HG02798 (cell line): ENCODE measurements around the gene WNT7B.

Experiments used
- ATAC-seq: cut with Tn5 transposase; IDR thresholded peaks from one replicate; pipeline ENCODE4 v1.9.1; 2021; ENCODE audit warnings: mild to moderate bottlenecking; ENCODE audit not compliant: unreplicated experiment, poor library complexity

WNT7B gene

DNA sequence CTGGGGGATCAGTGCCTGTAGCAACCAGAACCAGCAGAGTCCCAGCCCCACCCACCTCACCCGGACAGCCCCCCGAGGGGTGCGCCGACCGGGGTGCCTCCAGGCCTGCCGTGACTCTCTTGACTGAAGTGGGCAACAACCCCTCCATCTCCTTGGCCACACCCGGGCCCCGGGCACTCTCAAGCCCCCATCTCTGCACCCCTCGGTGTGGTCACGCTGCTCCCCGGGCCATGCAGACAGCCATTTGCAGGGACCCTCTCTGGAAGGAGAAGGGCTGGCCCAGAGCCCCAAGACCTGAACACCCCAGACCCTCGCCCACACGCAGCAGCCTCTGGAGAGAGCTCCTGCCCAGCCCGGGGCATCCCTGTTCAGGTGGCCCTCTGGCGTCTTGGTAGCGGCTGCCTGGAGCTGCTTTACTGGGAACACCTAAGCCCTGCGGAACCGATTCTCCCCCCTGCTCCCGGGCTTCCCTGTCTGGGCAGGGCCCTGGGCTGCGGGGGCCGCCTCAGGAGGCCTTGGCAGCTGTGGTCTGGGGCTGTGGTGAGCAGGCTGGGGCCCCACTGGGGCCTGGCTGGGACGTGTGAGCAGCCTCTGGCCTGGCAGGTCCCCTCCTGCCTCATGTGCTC lies 84.9 kb downstream of the WNT7B start:
- ATAC-seq, result no peak

DNA sequence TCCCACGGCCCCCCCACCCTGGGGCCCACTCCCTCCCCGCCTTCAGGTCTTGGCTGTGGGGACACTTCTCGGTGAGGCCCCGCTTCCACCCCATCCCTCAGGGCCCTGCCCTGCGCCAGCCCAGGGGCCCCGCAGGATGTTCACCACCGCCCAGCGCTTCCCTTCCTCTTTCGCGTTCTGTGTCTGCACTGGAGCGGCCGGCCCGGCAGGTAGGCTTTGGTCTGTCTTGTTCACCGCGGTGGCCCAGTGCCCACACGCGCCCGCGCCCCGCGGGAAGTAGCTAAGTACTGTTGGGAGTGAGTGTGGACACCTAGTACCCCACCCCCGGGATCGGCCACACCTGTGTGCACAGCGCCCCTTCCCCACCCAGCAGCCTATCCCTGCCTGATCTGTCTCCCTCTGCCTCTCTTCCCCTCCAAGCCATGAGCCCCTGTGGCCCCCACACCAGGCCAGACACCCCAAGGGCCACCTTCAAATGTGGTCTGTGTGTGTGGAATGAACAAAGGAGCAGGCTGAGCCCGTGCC lies 85.4 kb downstream of the WNT7B start:
- ATAC-seq, result no peak

GRCh38 chr22:45891021-45891421 lies 85.9 kb downstream of the WNT7B start:
- ATAC-seq, result no peak

- ATAC-seq, result no peak
These were observed 86.7 kb downstream of the WNT7B start for GRCh38 chr22:45890351-45890635.

- no peak for ATAC-seq
These were observed 87.2 kb downstream of the WNT7B start for GRCh38 chr22:45889539-45890350.

DNA sequence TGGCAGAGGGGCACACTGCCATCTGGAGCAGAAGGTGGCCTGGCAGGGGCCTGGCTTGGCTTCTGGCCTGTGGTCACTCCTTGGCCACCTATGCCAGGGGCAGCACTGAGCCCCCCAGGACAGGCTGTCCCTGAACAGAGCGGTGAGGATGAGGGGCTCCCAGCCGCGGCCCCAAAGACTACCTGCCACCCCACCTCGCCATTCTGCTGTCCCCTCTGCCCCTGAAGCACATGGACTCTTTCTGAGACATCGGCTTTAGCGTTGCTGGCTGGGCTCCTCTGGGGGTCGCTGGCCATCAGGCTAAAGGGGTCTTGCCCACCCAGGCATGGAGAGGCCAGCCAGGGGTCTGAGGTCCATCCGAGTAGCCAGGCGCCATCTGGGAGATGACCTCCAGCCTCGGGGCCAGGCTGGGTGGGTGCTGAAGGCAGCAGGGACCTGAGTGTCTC lies 87.8 kb downstream of the WNT7B start:
- no peak for ATAC-seq

- no peak for ATAC-seq
These were observed 88.5 kb downstream of the WNT7B start for GRCh38 chr22:45888221-45889092.

DNA sequence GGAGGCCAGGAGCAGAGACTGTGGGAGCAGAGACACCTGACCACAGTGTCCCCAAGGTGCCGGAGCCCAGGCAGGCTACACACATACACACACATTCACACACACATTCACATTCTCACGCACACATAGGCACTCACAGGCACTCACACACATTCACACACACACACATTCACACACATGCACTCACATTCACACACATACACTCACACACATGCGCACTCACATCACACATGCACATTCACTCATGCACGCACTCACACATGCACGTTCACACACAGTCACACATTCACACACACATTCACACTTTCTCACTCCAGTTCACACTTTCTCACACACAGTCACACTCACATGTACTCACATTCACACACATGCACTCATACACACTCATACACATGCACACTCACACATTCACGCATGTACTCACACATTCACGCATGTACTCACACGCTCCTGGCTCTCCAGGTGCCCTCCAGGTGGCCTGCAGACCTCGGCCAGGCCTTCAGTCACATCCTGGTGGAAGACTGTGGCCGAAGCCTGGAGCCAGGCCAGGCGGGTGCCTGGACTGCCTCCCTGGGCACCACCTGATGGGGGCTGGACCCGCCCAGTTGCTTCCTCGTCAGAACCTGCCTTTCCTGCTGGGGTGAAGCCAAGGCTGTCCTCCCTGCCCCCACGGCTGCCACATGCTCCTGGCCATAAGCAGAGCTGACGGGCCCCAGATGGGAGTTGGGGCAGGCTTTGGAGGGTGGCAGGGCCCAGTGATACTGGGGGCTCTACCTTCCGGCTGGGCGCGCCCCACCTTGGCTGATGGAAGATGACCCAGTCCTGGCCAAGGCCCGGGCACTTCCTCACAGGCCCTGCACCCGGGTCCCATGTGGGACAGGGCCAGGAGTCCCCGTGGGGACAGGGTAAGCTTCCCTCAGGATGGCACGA lies 89.5 kb downstream of the WNT7B start:
- no peak for ATAC-seq

GRCh38 chr22:45886540-45886939 lies 90.4 kb downstream of the WNT7B start:
- no peak for ATAC-seq

DNA sequence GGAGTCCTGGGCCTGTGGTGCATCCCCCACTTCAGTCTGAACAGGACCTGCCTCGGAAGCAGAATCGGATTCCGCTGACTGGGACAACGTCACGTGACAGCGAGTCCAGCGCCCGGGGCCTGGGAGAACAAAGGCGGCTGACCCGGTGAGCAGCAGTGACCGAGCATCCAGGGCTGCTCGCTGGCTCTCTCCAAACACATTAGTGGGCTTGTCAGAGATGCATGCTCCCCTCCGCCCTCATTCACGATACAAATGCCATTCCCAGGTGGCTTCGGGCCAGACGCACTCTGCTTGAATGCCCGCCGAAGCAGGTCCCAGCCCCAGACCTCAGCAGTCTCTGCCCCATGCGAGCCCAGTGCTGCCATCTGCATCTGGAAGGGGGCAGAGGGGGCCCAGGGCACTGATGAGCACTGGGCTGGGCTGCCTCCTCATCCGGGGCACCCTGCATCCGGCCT lies 91.0 kb downstream of the WNT7B start:
- ATAC-seq, result no peak

GRCh38 chr22:45885171-45885840 lies 91.7 kb downstream of the WNT7B start:
- no peak for ATAC-seq

DNA sequence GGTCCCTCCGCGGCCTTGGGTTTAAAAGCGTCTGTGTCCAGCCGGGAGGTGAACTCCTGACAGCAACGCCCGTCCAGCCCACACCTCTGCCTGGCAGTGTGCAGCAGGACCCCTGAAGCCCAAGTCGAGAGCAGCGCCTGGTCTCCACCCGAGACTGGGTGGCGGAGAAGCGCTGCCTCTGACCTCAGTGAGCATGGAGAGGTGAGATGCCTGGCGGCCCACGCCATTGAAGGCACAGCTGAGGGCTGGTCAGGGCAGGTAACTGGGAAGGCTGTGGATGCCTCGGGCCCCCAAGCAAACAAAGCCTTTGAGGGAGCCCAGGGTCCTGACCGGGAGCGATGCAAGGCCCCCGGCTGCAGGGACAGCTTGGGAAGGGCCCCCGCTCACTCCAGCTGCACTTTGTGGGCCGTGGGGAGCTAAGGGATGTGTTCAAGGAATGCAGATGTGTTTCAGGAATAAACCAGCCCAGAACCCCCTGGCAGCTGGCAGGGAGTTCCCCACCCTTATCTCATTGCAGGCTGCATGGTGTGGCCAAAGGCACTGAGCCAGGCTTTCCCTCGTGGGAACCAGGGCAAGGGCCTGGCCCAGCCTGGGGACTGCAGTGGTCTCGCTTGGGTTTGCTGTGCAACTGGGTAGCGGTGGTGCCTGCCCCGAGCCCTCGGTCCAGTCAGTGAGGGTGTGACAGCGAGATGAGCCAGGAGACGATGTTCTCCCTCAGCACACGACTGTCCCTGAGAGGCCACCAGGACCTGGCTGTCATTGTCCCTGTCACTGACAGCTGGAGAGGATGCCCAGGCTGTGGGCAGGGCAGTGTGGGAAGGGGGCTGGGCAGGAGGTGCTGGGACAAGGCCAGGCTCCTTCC lies 92.5 kb downstream of the WNT7B start:
- ATAC-seq, result no peak

GRCh38 chr22:45883811-45884170 lies 93.2 kb downstream of the WNT7B start:
- ATAC-seq, result no peak

DNA sequence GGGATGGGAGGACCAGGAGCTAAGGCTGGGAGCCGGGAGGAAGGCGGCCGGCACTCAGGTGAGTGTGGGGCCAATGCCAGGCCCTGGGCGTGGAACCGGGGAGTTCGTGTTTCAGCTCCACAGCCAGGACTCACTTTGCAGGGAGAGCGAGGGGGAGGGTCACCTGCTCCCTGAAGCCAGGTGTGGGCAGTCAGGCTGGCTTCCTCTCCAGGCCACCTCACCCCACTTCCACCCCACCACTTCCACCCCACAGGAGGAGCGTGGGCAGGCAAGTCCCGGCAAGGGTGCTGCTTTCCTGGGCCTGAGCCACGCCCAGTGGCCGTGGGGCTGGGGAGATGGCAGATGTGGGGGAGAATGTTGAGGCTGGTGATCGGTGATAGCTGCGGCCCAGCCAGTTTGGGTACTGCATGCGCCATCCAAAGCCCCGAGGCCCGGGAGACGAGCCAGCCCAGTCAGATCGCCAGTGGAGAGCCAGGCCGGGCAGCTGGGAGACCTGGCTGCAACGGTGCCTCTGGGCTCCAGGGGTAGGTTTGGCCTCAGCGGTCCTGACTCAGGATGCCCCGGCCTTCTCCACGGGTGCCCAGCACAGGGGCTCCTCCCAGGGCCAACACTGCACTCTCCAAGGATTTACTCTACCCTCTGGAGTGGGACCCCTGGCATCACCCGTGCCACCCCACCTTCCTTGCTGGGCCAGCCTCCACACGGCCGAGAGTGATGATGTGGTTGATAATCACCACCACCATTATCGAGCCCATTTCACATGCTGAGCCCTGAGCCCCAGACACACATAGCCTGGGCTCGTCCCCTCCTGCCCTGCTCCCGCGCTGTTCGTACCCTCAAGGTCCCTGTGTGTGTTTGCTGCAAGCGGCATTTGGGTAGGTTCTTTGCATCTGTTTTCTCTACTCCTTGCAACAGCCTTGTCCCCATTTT lies 93.8 kb downstream of the WNT7B start:
- no peak for ATAC-seq

GRCh38 chr22:45881524-45881875 lies 95.5 kb downstream of the WNT7B start:
- no peak for ATAC-seq

DNA sequence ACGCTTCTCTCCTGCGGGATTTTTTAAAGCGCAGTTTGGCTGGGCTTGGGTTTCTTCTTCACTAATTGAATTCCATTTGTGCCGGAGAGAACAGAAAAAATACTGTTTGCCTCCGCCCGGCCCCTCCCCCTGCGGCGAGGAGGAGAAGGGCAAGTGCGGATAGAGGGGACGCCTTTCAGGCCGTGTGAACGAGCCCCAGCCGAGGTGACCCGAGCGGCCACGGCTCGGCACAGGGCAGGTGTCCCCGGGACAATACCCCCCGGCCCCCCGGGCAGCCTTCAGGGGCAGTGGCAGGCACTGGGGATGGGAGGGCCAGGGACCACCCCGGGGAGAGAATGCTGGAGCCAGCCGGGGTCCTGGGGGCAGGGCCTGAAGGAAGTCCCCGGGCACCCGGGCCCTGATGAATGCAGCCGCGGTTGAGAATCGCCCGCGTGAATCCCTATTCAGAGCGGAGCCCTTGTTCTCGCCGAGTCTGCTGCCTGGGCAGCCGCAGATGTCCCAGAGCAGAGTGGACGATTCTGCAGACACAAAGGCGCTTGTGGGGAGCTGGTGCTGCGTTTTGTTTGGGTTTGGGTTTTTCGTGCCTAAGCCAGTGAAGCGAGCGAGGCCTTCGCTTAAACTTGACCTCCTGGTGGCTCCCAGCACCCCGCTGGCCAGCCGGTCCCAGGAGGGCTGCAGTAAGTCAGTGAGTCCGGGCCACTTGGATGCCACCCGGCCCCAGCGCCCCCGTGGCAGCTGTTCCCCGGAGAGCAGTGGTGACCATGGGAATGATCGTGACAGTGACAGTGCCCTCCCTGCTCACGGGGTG lies 96.0 kb downstream of the WNT7B start:
- no peak for ATAC-seq
